Measurements from ENCODE around the gene NUDT1. TPM values are rescaled to one million over a fixed set of nuclear protein-coding genes. Genes with fewer than 3 reads are reported as not detected.

The NUDT1 gene
- total RNA-seq, 1 experiment from 2014 or later: 27.2 TPM

GRCh38 chr7:2230226-2230625, 11.8 kb upstream of the NUDT1 start:
- TF ChIP-seq, protein P1, sequence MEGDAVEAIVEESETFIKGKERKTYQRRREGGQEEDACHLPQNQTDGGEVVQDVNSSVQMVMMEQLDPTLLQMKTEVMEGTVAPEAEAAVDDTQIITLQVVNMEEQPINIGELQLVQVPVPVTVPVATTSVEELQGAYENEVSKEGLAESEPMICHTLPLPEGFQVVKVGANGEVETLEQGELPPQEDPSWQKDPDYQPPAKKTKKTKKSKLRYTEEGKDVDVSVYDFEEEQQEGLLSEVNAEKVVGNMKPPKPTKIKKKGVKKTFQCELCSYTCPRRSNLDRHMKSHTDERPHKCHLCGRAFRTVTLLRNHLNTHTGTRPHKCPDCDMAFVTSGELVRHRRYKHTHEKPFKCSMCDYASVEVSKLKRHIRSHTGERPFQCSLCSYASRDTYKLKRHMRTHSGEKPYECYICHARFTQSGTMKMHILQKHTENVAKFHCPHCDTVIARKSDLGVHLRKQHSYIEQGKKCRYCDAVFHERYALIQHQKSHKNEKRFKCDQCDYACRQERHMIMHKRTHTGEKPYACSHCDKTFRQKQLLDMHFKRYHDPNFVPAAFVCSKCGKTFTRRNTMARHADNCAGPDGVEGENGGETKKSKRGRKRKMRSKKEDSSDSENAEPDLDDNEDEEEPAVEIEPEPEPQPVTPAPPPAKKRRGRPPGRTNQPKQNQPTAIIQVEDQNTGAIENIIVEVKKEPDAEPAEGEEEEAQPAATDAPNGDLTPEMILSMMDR (IDR thresholded peaks at IDR 0.05; ENCODE audit: unreplicated experiment): no peak
- Mint-ChIP-seq H3K27me3 (ENCODE audit: insufficient read depth, unreplicated experiment) (no peaks in the 10 kb centered on the region), H3K4me1 (ENCODE audit: insufficient read depth, unreplicated experiment) (peaks cover 14% of the 10 kb centered on the region), H3K27ac (ENCODE audit: low read depth, unreplicated experiment) (no peak overlapping the region), H3K36me3 (ENCODE audit: insufficient read depth, unreplicated experiment) (peaks cover 18% of the 10 kb centered on the region), H3K4me3 (ENCODE audit: unreplicated experiment) (no peak overlapping the region), H3K9me3 (ENCODE audit: unreplicated experiment) (no peaks in the 10 kb centered on the region)
- POLR2A ChIA-PET: interaction anchor here (0.6 to 1.2 kb wide), 2 partner anchors 12 to 119 kb away, joined by 3 read pairs; partner anchors contain the start of genes MRM2 and NUDT1
- CTCF ChIA-PET: no interaction called here
- intact Hi-C loops (cut with micrococcal nuclease): no loop called here
- BruUV-seq (replicated peaks): no TSS peak
- DNase-seq (ENCODE audit: unreplicated experiment): no peak

DNA sequence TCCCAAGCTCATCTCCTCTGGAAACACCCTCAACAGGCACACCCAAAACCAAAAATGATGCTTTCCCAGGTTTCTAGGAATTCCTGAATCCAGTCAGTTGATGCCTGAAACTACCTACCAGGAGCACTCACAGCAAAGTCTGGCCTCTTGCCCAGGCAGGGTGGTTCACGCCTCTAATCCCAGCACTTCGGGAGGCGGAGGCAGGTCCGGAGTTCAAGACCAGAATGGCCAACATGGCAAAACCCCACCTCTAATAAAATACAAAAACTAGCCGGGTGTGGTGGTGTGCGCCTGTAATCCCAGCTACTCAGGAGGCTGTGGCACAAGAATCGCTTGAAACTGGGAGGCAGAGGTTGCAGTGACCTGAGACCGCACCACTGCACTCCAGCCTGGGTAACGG, 11.1 kb upstream of the NUDT1 start:
- Mint-ChIP-seq H3K4me1 (ENCODE audit: insufficient read depth, unreplicated experiment) (peaks cover 8% of the 10 kb centered on the region), H3K27ac (ENCODE audit: low read depth, unreplicated experiment) (no peak overlapping the region), H3K27me3 (ENCODE audit: insufficient read depth, unreplicated experiment) (no peaks in the 10 kb centered on the region), H3K4me3 (ENCODE audit: unreplicated experiment) (no peak overlapping the region), H3K36me3 (ENCODE audit: insufficient read depth, unreplicated experiment) (peaks cover 19% of the 10 kb centered on the region), H3K9me3 (ENCODE audit: unreplicated experiment) (no peaks in the 10 kb centered on the region)
- intact Hi-C loops (cut with micrococcal nuclease): no loop called here
- DNase-seq (ENCODE audit: unreplicated experiment): no peak
- ChIA-PET CTCF (interaction anchor here (0.9 to 1.2 kb wide), 2 partner anchors 117 to 652 kb away, joined by 3 to 5 read pairs; no protein-coding TSS in a partner anchor), POLR2A (interaction anchor here (0.6 to 3.5 kb wide), 5 partner anchors 10 to 123 kb away, joined by 3 to 25 read pairs (median 5); partner anchors contain the start of genes EIF3B, MRM2 and NUDT1)
- no TSS peak for BruUV-seq (replicated peaks)
- TF ChIP-seq, protein P1 (IDR thresholded peaks at IDR 0.05; ENCODE audit: unreplicated experiment): no peak

- Mint-ChIP-seq H3K27ac (ENCODE audit: low read depth, unreplicated experiment) (peak overlapping the region; percentile 79), H3K4me1 (ENCODE audit: insufficient read depth, unreplicated experiment) (peaks cover 5% of the 10 kb centered on the region), H3K27me3 (ENCODE audit: insufficient read depth, unreplicated experiment) (no peaks in the 10 kb centered on the region), H3K9me3 (ENCODE audit: unreplicated experiment) (no peaks in the 10 kb centered on the region), H3K4me3 (ENCODE audit: unreplicated experiment) (peak overlapping the region; percentile 81), H3K36me3 (ENCODE audit: insufficient read depth, unreplicated experiment) (peaks cover 31% of the 10 kb centered on the region)
- BruUV-seq (replicated peaks): no TSS peak
- DNase-seq (ENCODE audit: unreplicated experiment): no peak
- intact Hi-C loops (cut with micrococcal nuclease): no loop called here
- TF ChIP-seq, protein P1 (IDR thresholded peaks at IDR 0.05; ENCODE audit: unreplicated experiment): no peak
- POLR2A ChIA-PET: interaction anchor here (0.9 to 3.5 kb wide), 5 partner anchors 8 to 122 kb away, joined by 4 to 25 read pairs (median 8); partner anchors contain the start of genes EIF3B, MRM2 and NUDT1
- CTCF ChIA-PET: interaction anchor here (0.9 to 1.2 kb wide), 2 partner anchors 87 to 116 kb away, joined by 3 to 6 read pairs; no protein-coding TSS in a partner anchor
Observed at GRCh38 chr7:2231992-2232765, 9.8 kb upstream of the NUDT1 start.

- TF ChIP-seq, protein P1 (IDR thresholded peaks at IDR 0.05; ENCODE audit: unreplicated experiment): no peak
- no peaks in the 10 kb centered on the region for H3K27me3 Mint-ChIP-seq (ENCODE audit: insufficient read depth, unreplicated experiment)
- POLR2A ChIA-PET: interaction anchor here (0.9 to 3.5 kb wide), 4 partner anchors 8 to 121 kb away, joined by 4 to 25 read pairs (median 8); partner anchors contain the start of genes EIF3B, MRM2 and NUDT1
- no TSS peak for BruUV-seq (replicated peaks)
- intact Hi-C loops (cut with micrococcal nuclease): no loop called here
- no peaks in the 10 kb centered on the region for H3K9me3 Mint-ChIP-seq (ENCODE audit: unreplicated experiment)
- H3K36me3 Mint-ChIP-seq (ENCODE audit: insufficient read depth, unreplicated experiment): peaks cover 32% of the 10 kb centered on the region
- peak; percentile 85 for DNase-seq (ENCODE audit: unreplicated experiment)
- CTCF ChIA-PET: interaction anchor here (0.9 kb wide), 1 partner anchor 86 kb away, joined by 6 read pairs; no protein-coding TSS in a partner anchor
- peaks cover 5% of the 10 kb centered on the region for H3K4me1 Mint-ChIP-seq (ENCODE audit: insufficient read depth, unreplicated experiment)
- peak within 1 kb of the TSS; percentile 81 for H3K4me3 Mint-ChIP-seq (ENCODE audit: unreplicated experiment)
- peak within 1 kb of the TSS; percentile 82 for H3K27ac Mint-ChIP-seq (ENCODE audit: low read depth, unreplicated experiment)
Observed at GRCh38 chr7:2232766-2233520, 9.1 kb upstream of the NUDT1 start, which contains the start of gene MAD1L1. MAD1L1 (minus strand) TSS chr7:2232945; CDS start chr7:2230133, 2,812 bp downstream.

All from MCF 10A (cell line).